IPS DF 6.9 (cell line): Measurements from ENCODE around the gene EML4.
"Not testable (repeated sequence)": the region's sequence is repeated elsewhere in the genome, so short reads cannot be mapped to it uniquely, and the experiment has no call there.

Experiments used
- DNase-seq: peaks from one replicate; pipeline ENCODE4 v3.0.0-alpha.2; 2013; ENCODE audit warnings: low read depth, low spot score
- H3K27ac ChIP-seq: one replicate; pipeline ENCODE4 v1.5.1; 2013; ENCODE audit warnings: low read length, control low read depth
- H3K27me3 ChIP-seq: 2 replicates; pipeline ENCODE4 v1.6.1; 2013; ENCODE audit warnings: mild to moderate bottlenecking, low read length; ENCODE audit not compliant: control insufficient read depth, insufficient read depth
- H3K36me3 ChIP-seq: 2 replicates; pipeline ENCODE4 v1.6.1; 2013; ENCODE audit warnings: low read length; ENCODE audit not compliant: control insufficient read depth, insufficient read depth
- H3K4me1 ChIP-seq: 2 replicates; pipeline ENCODE4 v1.6.1; 2013; ENCODE audit warnings: low read length; ENCODE audit not compliant: control insufficient read depth, insufficient read depth
- H3K4me3 ChIP-seq: 2 replicates; pipeline ENCODE4 v1.5.1; 2013; ENCODE audit warnings: mild to moderate bottlenecking, low read length
- H3K9me3 ChIP-seq: 2 replicates; pipeline ENCODE4 v1.6.1; 2013; ENCODE audit warnings: low read length, inconsistent platforms; ENCODE audit not compliant: control insufficient read depth, insufficient read depth
- WGBS: extraction: QIAGEN DNeasy Blood & Tissue Kit; methylation state at CpG from one replicate; pipeline ENCODE4 v1.1.7; 2013; ENCODE audit warnings: mixed read lengths, missing lambda C conversion rate; ENCODE audit not compliant: insufficient read length, insufficient coverage; 5-methylcytosine and 5-hydroxymethylcytosine counted together

The EML4 gene

GRCh38 chr2:42254186-42254895 lies 85.2 kb downstream of the EML4 start:
- Histone ChIP-seq H3K27me3 (no peaks in the 10 kb centered on the region), H3K36me3 (no peaks in the 10 kb centered on the region), H3K9me3 (no peaks in the 10 kb centered on the region), H3K4me1 (no peaks in the 10 kb centered on the region), H3K27ac (no peak overlapping the region), H3K4me3 (no peak overlapping the region)
- no CpG with 5 or more reads among the region's 8 CpGs for WGBS
- DNase-seq = no peak

- WGBS = no CpG with 5 or more reads among the region's 2 CpGs
- Histone ChIP-seq H3K27me3 (no peaks in the 10 kb centered on the region), H3K27ac (no peak overlapping the region), H3K4me1 (no peaks in the 10 kb centered on the region), H3K4me3 (no peak overlapping the region), H3K9me3 (no peaks in the 10 kb centered on the region), H3K36me3 (no peaks in the 10 kb centered on the region; the same call in 1 of the 2 replicates)
- no peak for DNase-seq
Measured at GRCh38 chr2:42256505-42256904, 87.4 kb downstream of the EML4 start.

GRCh38 chr2:42261518-42262195 lies 92.5 kb downstream of the EML4 start:
- Histone ChIP-seq H3K4me3 (no peak overlapping the region), H3K4me1 (no peaks in the 10 kb centered on the region), H3K27me3 (no peaks in the 10 kb centered on the region), H3K36me3 (no peaks in the 10 kb centered on the region; the same call in 1 of the 2 replicates), H3K9me3 (no peaks in the 10 kb centered on the region), H3K27ac (no peak overlapping the region)
- no CpG with 5 or more reads among the region's 3 CpGs for WGBS
- DNase-seq = no peak

GRCh38 chr2:42266236-42266635 lies 97.1 kb downstream of the EML4 start:
- WGBS = no CpG with 5 or more reads among the region's 4 CpGs
- Histone ChIP-seq H3K9me3 (no peaks in the 10 kb centered on the region), H3K4me3 (no peak overlapping the region), H3K36me3 (no peaks in the 10 kb centered on the region), H3K27ac (no peak overlapping the region), H3K4me1 (no peaks in the 10 kb centered on the region), H3K27me3 (no peaks in the 10 kb centered on the region)
- no peak for DNase-seq

- Histone ChIP-seq H3K4me3 (no peak overlapping the region), H3K27ac (no peak overlapping the region), H3K27me3 (no peaks in the 10 kb centered on the region), H3K9me3 (no peaks in the 10 kb centered on the region), H3K4me1 (no peaks in the 10 kb centered on the region), H3K36me3 (no peaks in the 10 kb centered on the region)
- no peak for DNase-seq
- WGBS = no CpG with 5 or more reads among the region's 1 CpG
Measured at GRCh38 chr2:42267530-42267929, 98.4 kb downstream of the EML4 start.

GRCh38 chr2:42268528-42269151 lies 99.5 kb downstream of the EML4 start:
- no peak for DNase-seq
- H3K9me3 ChIP-seq = no peaks in the 10 kb centered on the region
- no peaks in the 10 kb centered on the region for H3K4me1 ChIP-seq
- no peak overlapping the region for H3K4me3 ChIP-seq
- H3K36me3 ChIP-seq = no peaks in the 10 kb centered on the region
- no peak overlapping the region for H3K27ac ChIP-seq
- no CpG with 5 or more reads among the region's 5 CpGs for WGBS
- H3K27me3 ChIP-seq = no peaks in the 10 kb centered on the region

GRCh38 chr2:42270757-42271156 lies 101.6 kb downstream of the EML4 start:
- Histone ChIP-seq H3K9me3 (no peaks in the 10 kb centered on the region), H3K36me3 (no peaks in the 10 kb centered on the region), H3K27me3 (no peaks in the 10 kb centered on the region), H3K4me1 (no peaks in the 10 kb centered on the region), H3K27ac (no peak overlapping the region), H3K4me3 (no peak overlapping the region)
- no CpG with 5 or more reads among the region's 5 CpGs for WGBS
- DNase-seq = no peak

GRCh38 chr2:42271246-42271645 lies 102.1 kb downstream of the EML4 start:
- no CpG with 5 or more reads among the region's 5 CpGs for WGBS
- H3K9me3 ChIP-seq, H3K36me3 ChIP-seq, H3K4me3 ChIP-seq, H3K27me3 ChIP-seq, H3K4me1 ChIP-seq, DNase-seq, H3K27ac ChIP-seq: not testable (repeated sequence)

GRCh38 chr2:42274863-42275262 lies 105.7 kb downstream of the EML4 start:
- DNase-seq = no peak
- WGBS = no CpG with 5 or more reads among the region's 2 CpGs
- Histone ChIP-seq H3K9me3 (no peaks in the 10 kb centered on the region), H3K27me3 (no peaks in the 10 kb centered on the region), H3K4me3 (no peak overlapping the region), H3K27ac (no peak overlapping the region), H3K36me3 (no peaks in the 10 kb centered on the region), H3K4me1 (no peaks in the 10 kb centered on the region)

GRCh38 chr2:42281416-42282081 lies 112.4 kb downstream of the EML4 start:
- no peak for DNase-seq
- Histone ChIP-seq H3K36me3 (no peaks in the 10 kb centered on the region), H3K27ac (no peak overlapping the region), H3K4me3 (no peak overlapping the region), H3K27me3 (no peaks in the 10 kb centered on the region), H3K4me1 (no peaks in the 10 kb centered on the region), H3K9me3 (no peaks in the 10 kb centered on the region)
- WGBS = no CpG with 5 or more reads among the region's 2 CpGs
